Bone marrow (tissue), 2 donors: Measurements from ENCODE around the gene S100A6.

Source experiments
- DNase-seq, 2 donors: peaks; one replicate each; lab custom pipeline; 2025; lab: John Stamatoyannopoulos, UW

The S100A6 gene

GRCh38 chr1:153545067-153546055, 9.6 kb upstream of the S100A6 start, which contains the start of gene S100A4:
Gene S100A4, minus strand, starts transcription at chr1:153545806. Its CDS starts 1,012 bp downstream, at chr1:153544794.
- peak; percentile 58 to 90 for DNase-seq

GRCh38 chr1:153544453-153545066, 8.8 kb upstream of the S100A6 start:
- DNase-seq: no peak

GRCh38 chr1:153543736-153544135, 7.9 kb upstream of the S100A6 start:
- no peak for DNase-seq

GRCh38 chr1:153542956-153543711, 7.3 kb upstream of the S100A6 start:
- no peak for DNase-seq

- no peak for DNase-seq
Measured at GRCh38 chr1:153541641-153542590, 6.1 kb upstream of the S100A6 start.

GRCh38 chr1:153540394-153541361, 4.9 kb upstream of the S100A6 start, which contains the start of gene S100A5:
Gene S100A5, minus strand, starts transcription at chr1:153540934. Its CDS starts 743 bp downstream, at chr1:153540191.
- DNase-seq: peak in 1 of 2 donors; percentile 77

- DNase-seq: no peak
Measured at GRCh38 chr1:153539395-153540093, 3.8 kb upstream of the S100A6 start.

- no peak for DNase-seq
Measured at GRCh38 chr1:153538315-153538821, 2.6 kb upstream of the S100A6 start.

- no peak for DNase-seq
Measured at GRCh38 chr1:153537376-153537730, 1.6 kb upstream of the S100A6 start.

- no peak for DNase-seq
Measured at GRCh38 chr1:153536671-153537375, 1.0 kb upstream of the S100A6 start.

GRCh38 chr1:153536012-153536670, 350 bp upstream of the S100A6 start:
- peak; percentile 72 to 77 for DNase-seq

GRCh38 chr1:153534925-153535241, 908 bp downstream of the S100A6 start:
- no peak for DNase-seq

- no peak for DNase-seq
Measured at GRCh38 chr1:153534226-153534924, 1.4 kb downstream of the S100A6 start.

- no peak for DNase-seq
Measured at GRCh38 chr1:153533689-153534201, 2.0 kb downstream of the S100A6 start.

GRCh38 chr1:153532769-153533599, 2.8 kb downstream of the S100A6 start:
- DNase-seq: peak; percentile 54 to 82

- peak in 1 of 2 donors; percentile 53 for DNase-seq
Measured at GRCh38 chr1:153532181-153532580, 3.6 kb downstream of the S100A6 start.
